Activated T-helper 1 cell treated with anti-CD3 and anti-CD28 coated beads, Interleukin-2, amount 50 U/mL, for 16 hours (primary cell): ENCODE measurements around the gene TENM4.

Source experiments
- DNase-seq, 2 donors: peaks; one replicate each; pipeline ENCODE4 v3.0.0-alpha.2; 2020; ENCODE audit warnings: low read depth in 1 of 2, low spot score in 1 of 2

The TENM4 gene

DNA sequence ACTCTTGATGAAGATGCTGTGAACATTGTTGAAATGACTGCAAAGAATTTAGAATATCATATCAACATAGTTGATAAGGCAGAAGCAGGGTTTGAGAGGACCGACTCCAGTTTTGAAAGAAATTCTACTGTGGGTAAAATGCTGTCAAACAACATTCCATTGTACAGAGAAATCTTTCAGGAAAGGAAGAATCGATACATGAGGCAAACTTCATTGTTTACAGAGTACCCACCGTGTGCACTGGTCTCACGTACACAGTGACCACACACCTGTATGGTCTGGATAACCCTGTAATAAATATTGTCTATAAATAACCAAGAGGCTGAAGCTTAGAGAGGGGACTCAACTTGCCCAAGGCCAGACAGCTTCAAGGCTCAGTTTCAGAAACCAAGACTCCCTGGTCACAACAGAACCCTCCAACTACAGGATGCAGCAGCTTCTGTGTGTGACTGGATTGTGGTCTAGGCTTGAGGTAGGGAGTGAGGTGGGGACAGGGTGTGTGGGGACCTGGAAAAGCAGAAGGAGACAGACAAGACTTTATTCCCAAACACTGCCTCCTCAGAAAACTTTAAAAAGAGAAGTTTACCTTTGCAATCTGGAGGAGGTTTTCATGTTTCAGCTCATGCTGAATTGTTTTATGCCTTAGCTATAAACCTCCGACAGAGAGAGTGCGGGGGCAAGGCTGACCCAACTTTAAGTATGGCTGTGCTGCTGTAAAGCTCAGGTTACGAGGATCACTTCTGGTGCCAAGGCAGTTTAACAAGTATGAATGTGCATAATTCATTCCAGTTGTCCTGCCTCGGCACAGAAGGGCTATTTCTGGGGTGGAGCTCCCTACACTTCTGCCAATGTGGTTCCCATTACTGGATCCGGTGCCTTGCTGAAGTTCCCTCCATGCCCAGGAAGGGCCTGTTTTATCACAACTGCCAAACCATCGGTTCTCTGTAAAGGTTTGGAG is 493.6 kb downstream of the TENM4 start:
- DNase-seq, result no peak

DNA sequence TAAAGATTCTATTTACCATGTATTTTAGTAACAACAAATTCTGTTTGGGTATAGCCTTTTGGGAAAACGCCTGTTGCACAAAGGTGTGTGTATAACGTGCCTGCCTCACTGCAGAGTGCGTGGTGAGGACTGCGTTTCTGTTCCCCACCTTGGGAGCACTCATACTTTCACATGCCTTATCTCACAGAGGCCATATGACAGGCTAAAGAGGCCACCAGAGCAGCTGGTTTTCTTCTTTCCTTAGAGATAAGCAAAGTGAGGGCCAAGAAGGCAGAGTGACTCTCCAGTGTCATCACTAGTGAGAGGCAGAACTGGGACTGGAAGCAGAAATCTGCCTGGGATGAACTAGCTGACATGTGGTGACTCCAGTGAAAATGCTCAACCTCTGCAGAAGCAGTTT is 497.0 kb downstream of the TENM4 start:
- no peak for DNase-seq

DNA sequence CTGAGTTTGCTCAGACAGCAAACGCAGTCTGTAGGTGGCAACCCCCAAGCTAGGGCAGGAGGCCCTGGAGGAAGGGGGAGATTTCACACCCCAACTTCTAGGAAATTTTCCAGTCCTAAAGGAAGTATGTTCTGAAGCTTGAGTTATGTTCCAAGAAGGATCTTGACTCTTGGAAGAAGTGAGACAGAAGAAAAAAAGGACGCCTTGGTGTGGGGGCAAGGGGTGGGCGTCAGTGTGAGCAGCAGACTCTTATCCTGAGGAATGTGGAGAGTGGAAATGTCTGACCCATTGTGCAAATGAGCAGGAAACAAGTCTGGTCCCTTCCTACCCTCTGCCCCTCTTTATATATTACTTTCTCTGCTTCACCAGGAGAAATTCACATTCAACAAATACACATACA is 497.7 kb downstream of the TENM4 start:
- no peak for DNase-seq

GRCh38 chr11:78941226-78941851 is 499.5 kb downstream of the TENM4 start:
- DNase-seq, result no peak

DNA sequence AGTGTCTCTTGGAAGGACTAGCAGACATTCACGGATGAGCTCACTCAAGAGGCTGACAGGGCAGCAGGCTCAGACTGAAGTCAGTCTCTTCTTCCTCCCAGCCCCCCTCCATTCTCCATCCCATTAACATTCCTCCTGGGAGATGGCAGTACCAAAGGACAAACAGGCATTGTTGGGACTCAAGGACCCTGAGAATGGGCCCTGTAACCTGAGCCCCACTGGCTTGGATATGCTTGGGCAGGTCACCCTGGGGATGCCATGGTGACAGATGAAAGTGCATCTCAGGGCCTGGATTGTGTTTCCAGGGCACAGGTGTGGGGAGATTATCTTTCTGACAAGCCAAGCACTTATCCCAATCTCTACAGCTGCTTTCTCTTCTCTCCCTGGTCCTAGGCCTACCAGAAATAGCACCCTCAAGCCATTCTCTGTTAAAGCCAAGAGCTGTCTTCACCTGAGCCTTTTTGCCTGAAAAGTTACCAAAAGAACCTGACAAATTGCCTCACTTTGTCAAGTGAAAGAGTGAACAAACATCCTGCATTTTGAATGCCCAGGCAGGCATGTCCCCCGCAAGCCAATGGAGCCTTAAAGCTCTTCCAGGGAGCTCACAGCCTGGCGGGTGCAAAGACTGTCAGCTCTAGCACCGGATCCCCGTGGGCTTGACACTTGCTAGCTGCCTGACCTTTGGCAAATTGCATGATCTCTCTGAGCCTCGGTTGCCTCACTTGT is 500.2 kb downstream of the TENM4 start:
- no peak for DNase-seq

GRCh38 chr11:78938971-78939370 is 501.9 kb downstream of the TENM4 start:
- no peak for DNase-seq

GRCh38 chr11:78938036-78938435 is 502.8 kb downstream of the TENM4 start:
- no peak for DNase-seq

GRCh38 chr11:78935398-78936068 is 505.3 kb downstream of the TENM4 start:
- DNase-seq, result no peak

DNA sequence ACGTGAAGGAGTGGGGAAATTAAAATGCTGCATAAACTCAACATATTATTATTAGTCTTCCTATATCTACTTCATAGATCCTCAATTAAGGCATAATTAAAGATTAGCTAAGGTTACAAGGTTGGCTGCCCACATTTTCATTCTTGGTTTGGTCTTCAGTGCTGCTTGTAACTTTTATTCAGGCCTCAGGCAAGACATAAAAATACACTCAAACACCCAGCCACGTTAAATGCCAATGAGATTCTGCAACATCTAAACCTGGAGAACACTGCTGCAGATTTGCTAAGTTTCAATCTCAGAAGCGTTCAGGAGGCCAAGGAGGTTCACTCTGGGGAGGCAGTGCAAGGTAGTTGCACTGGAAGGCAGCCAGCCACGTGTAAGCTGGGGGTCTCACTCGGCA is 507.5 kb downstream of the TENM4 start:
- DNase-seq, result no peak

- DNase-seq, result no peak
These were observed 508.1 kb downstream of the TENM4 start for GRCh38 chr11:78932757-78933156.

DNA sequence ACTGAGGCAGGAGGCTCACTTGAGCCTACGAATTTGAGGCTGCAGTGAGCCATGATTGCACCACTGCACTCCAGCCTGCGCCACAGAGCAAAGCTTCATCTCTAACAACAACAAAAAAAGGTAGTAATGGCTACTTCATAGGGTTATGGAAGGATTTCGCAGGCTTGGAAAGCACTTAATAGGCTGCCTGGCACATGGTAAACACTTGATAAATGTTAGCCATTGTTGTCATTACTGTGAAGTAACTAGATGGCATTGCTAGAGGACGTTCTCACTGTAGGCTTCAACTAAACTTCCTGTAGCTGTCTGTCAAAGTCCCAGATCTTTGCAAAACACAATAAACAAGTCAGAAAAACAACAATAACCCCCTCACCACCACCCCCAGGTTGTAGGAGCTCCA is 508.9 kb downstream of the TENM4 start:
- no peak for DNase-seq

- DNase-seq, result no peak
These were observed 509.9 kb downstream of the TENM4 start for GRCh38 chr11:78930810-78931523.

DNA sequence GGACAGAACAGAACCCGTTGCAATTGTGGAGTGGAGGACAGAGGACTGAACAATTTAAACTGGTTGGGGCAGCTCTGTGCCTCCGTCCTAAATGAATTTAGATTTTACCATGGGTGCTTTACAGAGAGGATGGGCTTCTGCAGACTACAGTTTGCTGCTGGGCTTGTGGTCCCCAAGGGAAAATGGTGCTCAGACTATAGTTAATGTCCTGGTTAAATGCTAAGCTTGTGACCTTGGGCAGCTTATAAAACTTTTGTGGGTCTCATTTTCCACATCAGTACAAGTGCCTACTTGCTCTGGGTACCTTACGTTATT is 511.0 kb downstream of the TENM4 start:
- no peak for DNase-seq

DNA sequence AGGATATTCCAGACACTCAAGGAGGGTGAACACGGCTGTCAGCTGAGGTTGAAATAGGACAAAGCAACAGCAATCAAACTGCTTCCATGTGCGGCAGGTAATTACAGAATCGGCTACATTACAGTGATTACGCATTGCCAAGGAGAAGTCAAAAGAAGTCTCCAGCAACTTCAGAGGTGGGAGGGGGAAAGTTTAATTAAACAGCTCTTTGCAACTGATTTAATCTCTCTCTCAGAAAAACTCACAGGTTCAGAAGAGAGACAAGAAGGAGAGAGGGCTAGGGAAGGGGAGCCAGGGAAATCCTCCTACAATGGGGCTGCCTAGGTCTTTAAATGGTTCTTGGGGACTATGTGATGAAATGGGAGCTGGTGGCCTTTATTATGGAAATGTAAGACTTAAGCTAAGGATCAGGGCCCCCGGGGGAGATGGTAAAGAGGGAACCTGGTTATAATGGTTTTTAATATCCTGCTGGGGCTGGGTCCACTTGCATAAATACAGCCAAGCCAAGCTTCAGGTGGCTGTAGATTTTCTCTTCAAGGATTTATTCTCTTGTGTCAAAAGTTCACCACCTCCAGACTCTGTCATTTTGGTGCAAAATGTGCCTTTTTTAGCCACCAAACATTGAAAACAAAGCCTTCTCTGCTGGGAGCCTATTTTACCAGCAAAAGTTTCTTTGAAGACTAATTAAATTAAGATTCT is 511.5 kb downstream of the TENM4 start:
- DNase-seq, result no peak

- no peak for DNase-seq
These were observed 513.3 kb downstream of the TENM4 start for GRCh38 chr11:78927511-78927910.

GRCh38 chr11:78926633-78927338 is 514.0 kb downstream of the TENM4 start:
- DNase-seq, result no peak

DNA sequence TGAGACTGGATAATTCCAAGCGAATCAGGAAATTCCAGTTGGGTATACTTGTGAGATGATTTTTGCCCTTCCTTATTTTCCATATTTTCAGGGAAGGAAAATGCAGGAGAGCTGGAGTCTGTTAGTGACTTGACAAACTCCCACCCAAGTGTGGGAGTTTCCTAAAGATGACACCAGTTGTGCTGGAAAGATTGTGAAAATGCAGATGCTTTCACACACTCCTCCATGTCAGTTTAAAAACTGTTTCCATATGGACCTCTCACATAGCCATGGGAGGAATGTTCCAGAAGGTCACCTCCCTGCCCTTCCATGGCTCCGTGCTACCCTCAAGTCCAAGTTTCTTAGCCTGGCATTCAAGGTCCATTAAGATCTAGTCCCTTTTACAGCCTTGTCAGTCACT is 515.4 kb downstream of the TENM4 start:
- no peak for DNase-seq

DNA sequence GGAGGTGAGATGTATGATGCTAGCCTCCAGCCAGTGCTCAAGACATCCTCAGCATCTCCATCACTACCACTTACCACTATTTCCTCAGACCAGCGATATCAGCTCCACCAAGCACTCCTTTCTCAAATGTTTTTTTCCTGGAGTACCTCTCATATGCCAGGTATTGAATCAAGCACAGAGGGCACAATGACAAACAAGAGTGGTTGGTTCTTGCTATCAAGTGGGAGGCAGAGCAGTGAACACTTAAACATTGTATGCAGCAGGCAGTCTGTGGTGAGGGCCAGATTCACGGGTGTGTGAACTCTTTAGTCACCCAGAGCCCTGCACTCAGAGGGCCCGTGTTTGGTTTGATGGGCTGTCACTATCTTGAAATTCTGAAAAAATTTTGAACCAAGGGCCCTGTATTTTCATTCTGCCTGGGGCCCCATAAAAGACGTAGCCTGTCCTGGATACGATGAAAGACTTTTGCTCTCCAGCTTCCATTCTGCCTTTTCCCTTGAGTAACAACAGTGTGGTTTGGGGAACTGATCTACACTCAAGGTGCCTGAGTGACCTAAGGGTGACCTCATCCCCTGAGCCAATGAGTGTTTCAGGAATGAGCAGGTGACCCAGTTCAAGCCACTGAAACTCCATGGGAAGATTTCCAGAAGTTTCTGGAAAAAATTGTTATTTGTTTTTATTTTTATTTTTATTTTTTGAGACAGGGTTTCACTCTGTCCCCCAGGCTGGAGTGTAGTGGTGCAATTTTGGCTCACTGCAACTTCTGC is 517.8 kb downstream of the TENM4 start:
- no peak for DNase-seq

- DNase-seq, result no peak
These were observed 519.3 kb downstream of the TENM4 start for GRCh38 chr11:78921509-78921908.
